ENCODE measurements around the gene IQGAP3.
A peak's percentile ranks its signal among the peaks of the same experiment; 100 is the strongest.

Gene IQGAP3

GRCh38 chr1:156506450-156506849 lies 65.9 kb downstream of the IQGAP3 start:
- DNase-seq (ENCODE audit: low read depth) = no peak
- no peak overlapping the region for H3K4me3 ChIP-seq (ENCODE audit: low read length)
- TF ChIP-seq CTCF (conservative IDR thresholded peaks at IDR 0.05; ENCODE audit: low read depth, low read length) = no peak

- H3K4me3 ChIP-seq (ENCODE audit: low read length) = no peak overlapping the region
- no peak for DNase-seq (ENCODE audit: low read depth)
- TF ChIP-seq CTCF (conservative IDR thresholded peaks at IDR 0.05; ENCODE audit: low read depth, low read length) = no peak
Measured at GRCh38 chr1:156505679-156506298, 66.6 kb downstream of the IQGAP3 start.

- peak; percentile 99 for DNase-seq (ENCODE audit: low read depth)
- H3K4me3 ChIP-seq (ENCODE audit: low read length) = peak overlapping the region; percentile 40
- TF ChIP-seq CTCF (conservative IDR thresholded peaks at IDR 0.05; ENCODE audit: low read depth, low read length) = no peak
Measured at GRCh38 chr1:156504821-156505678, 67.3 kb downstream of the IQGAP3 start.

- no peak overlapping the region for H3K4me3 ChIP-seq (ENCODE audit: low read length)
- no peak for DNase-seq (ENCODE audit: low read depth)
- no peak for TF ChIP-seq CTCF (conservative IDR thresholded peaks at IDR 0.05; ENCODE audit: low read depth, low read length)
Measured at GRCh38 chr1:156504438-156504813, 67.9 kb downstream of the IQGAP3 start.

- no peak for DNase-seq (ENCODE audit: low read depth)
- no peak for TF ChIP-seq CTCF (conservative IDR thresholded peaks at IDR 0.05; ENCODE audit: low read depth, low read length)
- no peak overlapping the region for H3K4me3 ChIP-seq (ENCODE audit: low read length)
Measured at GRCh38 chr1:156503698-156504437, 68.5 kb downstream of the IQGAP3 start.

GRCh38 chr1:156502894-156503697 lies 69.3 kb downstream of the IQGAP3 start:
- peak; percentile 91 for DNase-seq (ENCODE audit: low read depth)
- peak overlapping the region; percentile 2 for H3K4me3 ChIP-seq (ENCODE audit: low read length)
- TF ChIP-seq CTCF (conservative IDR thresholded peaks at IDR 0.05; ENCODE audit: low read depth, low read length) = no peak
